ENCODE results near the gene ABTB2. TPM values are rescaled to one million over a fixed set of nuclear protein-coding genes. Genes with fewer than 3 reads are reported as not detected.
A peak's percentile ranks its signal among the peaks of the same experiment; 100 is the strongest.

The ABTB2 gene
- total and polyA plus RNA-seq, 2 donors (not counting 1 experiment from before 2014, with no cell fraction given): 1.0 to 5.8 TPM

DNA sequence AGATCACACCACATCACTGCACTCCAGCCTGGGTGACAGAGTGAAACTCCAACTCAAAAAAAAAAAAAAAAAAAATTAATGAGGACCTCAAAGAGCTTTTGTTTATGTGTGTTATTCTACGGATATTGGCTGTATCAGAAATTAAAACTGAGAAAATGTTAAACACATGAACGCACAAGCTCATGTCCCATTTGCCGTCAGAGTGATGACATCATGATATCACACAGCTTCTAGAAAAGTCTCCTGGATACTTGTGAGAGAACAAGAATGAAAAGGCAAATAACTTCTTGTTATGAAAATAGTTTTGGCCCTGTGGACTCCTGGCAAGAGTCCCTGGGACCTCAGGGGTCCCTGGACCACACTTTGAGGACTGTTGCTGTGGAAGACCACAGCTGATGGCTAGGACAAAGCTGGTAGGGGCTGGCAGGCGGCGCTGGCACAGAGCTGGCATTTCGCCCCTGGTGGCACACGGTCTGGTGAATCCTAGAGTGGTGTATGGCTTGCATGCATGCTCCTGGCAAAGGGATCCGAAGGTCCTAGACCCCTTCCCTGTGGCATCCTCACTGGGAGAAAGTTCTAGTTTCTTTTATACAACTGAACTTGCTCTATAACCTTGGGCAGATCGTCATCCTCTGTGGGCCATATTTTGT, 178.7 kb downstream of the ABTB2 start:
- Histone ChIP-seq H2AFZ (ENCODE audit: low read length) (no peak overlapping the region), H3K9ac (ENCODE audit: insufficient read depth, low read length) (no peak overlapping the region), H3K4me3 (replicated peaks in 1 of 4; ENCODE audit: control extremely low read depth in 1 of 4, insufficient read depth in 1 of 4, low read depth in 3 of 4, low read length in 4 of 4) (no peak overlapping the region), H3K4me1 (ENCODE audit: control insufficient read depth, extremely low read depth, insufficient read depth, low read length) (no peaks in the 10 kb centered on the region), H3K27me3 (ENCODE audit: control insufficient read depth, insufficient read depth, low read length) (no peaks in the 10 kb centered on the region), H4K20me1 (ENCODE audit: control insufficient read depth, extremely low read depth, insufficient read depth, low read length) (no peaks in the 10 kb centered on the region), H3K79me2 (ENCODE audit: control insufficient read depth, insufficient read depth, low read length) (no peaks in the 10 kb centered on the region), H3K27ac (ENCODE audit: insufficient read depth, low read length) (no peak overlapping the region), H3K4me2 (ENCODE audit: extremely low read depth, insufficient read depth, low read length) (no peak overlapping the region), H3K36me3 (ENCODE audit: control insufficient read depth, insufficient read depth, low read length) (no peaks in the 10 kb centered on the region), H3K9me3 (ENCODE audit: control insufficient read depth, insufficient read depth, low read depth, low read length) (no peaks in the 10 kb centered on the region)
- no peak for DNase-seq (ENCODE audit: low read depth in 2 of 2)
- TF ChIP-seq, protein P1, sequence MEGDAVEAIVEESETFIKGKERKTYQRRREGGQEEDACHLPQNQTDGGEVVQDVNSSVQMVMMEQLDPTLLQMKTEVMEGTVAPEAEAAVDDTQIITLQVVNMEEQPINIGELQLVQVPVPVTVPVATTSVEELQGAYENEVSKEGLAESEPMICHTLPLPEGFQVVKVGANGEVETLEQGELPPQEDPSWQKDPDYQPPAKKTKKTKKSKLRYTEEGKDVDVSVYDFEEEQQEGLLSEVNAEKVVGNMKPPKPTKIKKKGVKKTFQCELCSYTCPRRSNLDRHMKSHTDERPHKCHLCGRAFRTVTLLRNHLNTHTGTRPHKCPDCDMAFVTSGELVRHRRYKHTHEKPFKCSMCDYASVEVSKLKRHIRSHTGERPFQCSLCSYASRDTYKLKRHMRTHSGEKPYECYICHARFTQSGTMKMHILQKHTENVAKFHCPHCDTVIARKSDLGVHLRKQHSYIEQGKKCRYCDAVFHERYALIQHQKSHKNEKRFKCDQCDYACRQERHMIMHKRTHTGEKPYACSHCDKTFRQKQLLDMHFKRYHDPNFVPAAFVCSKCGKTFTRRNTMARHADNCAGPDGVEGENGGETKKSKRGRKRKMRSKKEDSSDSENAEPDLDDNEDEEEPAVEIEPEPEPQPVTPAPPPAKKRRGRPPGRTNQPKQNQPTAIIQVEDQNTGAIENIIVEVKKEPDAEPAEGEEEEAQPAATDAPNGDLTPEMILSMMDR (conservative IDR thresholded peaks at IDR 0.05 in 1 of 2, IDR thresholded peaks at IDR 0.05 in 1 of 2; ENCODE audit: low read depth in 1 of 2, low read length in 2 of 2): no peak
- no peak for TF ChIP-seq EZH2 (IDR thresholded peaks at IDR 0.05; ENCODE audit: low read length, missing control alignments)

DNA sequence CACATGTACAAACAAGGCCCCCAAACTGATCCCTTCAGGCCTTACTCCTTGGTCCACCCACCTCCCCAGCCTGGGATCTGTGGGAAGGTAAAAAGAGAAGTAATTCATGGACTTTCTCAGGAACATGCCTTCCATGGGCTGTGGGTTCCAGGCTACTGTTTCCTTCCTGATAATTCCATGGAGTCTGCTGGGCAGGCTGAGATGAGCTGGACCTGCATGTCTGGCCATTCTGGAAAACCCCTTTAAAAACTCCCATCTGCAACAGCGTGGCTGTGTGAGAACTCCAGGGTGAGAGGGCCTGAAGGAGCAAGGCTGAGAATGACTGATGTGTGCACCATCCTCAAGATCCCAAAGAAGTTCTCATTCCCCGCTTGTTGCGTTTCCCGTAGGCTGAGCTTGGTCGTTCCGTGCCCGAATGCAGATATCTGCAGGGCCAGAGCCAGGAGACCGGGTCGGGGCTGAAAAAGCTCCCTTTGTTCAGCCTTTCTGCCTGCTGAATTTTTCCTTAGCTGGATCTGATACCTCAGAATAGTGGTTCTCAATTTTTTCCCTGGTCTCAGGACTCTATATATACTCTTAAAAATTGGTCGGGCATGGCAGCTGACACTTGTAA, 179.5 kb downstream of the ABTB2 start:
- DNase-seq (ENCODE audit: low read depth in 2 of 2): no peak
- H4K20me1 ChIP-seq (ENCODE audit: control insufficient read depth, extremely low read depth, insufficient read depth, low read length): no peaks in the 10 kb centered on the region
- H3K27ac ChIP-seq (ENCODE audit: insufficient read depth, low read length): no peak overlapping the region

DNA sequence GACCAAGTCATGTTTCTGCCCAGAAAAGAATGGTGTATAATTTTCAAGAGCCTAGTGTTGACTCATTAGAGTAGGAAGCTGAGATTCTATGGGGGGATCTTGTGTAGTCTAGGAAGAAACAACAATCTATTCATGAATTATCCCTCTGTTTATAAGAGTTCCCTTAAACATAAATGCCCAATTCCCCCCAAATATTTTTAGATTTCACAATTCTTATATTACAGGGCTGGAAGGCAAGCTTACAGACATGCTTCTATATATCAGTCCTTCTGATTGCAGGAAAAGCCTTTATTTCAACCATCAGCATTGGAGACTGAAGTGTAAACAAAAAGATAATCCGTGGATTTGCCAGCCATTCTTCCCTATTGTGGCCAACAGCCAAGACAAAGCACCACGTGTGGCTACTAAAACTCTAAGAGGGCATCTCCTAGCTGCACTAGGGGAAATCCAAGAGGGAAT, 181.0 kb downstream of the ABTB2 start:
- H3K79me2 ChIP-seq (ENCODE audit: control insufficient read depth, insufficient read depth, low read length): no peaks in the 10 kb centered on the region
- H3K4me3 ChIP-seq (replicated peaks in 1 of 4; ENCODE audit: control extremely low read depth in 1 of 4, insufficient read depth in 1 of 4, low read depth in 3 of 4, low read length in 4 of 4): no peak overlapping the region
- no peaks in the 10 kb centered on the region for H4K20me1 ChIP-seq (ENCODE audit: control insufficient read depth, extremely low read depth, insufficient read depth, low read length)
- DNase-seq (ENCODE audit: low read depth in 2 of 2): peak in 1 of 2 donors; percentile 9
- H2AFZ ChIP-seq (ENCODE audit: low read length): no peak overlapping the region
- H3K36me3 ChIP-seq (ENCODE audit: control insufficient read depth, insufficient read depth, low read length): no peaks in the 10 kb centered on the region
- H3K27me3 ChIP-seq (ENCODE audit: control insufficient read depth, insufficient read depth, low read length): no peaks in the 10 kb centered on the region
- H3K9ac ChIP-seq (ENCODE audit: insufficient read depth, low read length): no peak overlapping the region
- no peak overlapping the region for H3K27ac ChIP-seq (ENCODE audit: insufficient read depth, low read length)
- no peak for TF ChIP-seq EZH2 (IDR thresholded peaks at IDR 0.05; ENCODE audit: low read length, missing control alignments)
- TF ChIP-seq, protein P1 (conservative IDR thresholded peaks at IDR 0.05 in 1 of 2, IDR thresholded peaks at IDR 0.05 in 1 of 2; ENCODE audit: low read depth in 1 of 2, low read length in 2 of 2): no peak
- no peaks in the 10 kb centered on the region for H3K9me3 ChIP-seq (ENCODE audit: control insufficient read depth, insufficient read depth, low read depth, low read length)
- no peaks in the 10 kb centered on the region for H3K4me1 ChIP-seq (ENCODE audit: control insufficient read depth, extremely low read depth, insufficient read depth, low read length)
- no peak overlapping the region for H3K4me2 ChIP-seq (ENCODE audit: extremely low read depth, insufficient read depth, low read length)

More for the DNA sequence above, 179.5 kb downstream of the ABTB2 start:
- H3K4me3 ChIP-seq (replicated peaks in 1 of 4; ENCODE audit: control extremely low read depth in 1 of 4, insufficient read depth in 1 of 4, low read depth in 3 of 4, low read length in 4 of 4): no peak overlapping the region
- H3K4me2 ChIP-seq (ENCODE audit: extremely low read depth, insufficient read depth, low read length): no peak overlapping the region
- no peaks in the 10 kb centered on the region for H3K36me3 ChIP-seq (ENCODE audit: control insufficient read depth, insufficient read depth, low read length)
- H3K9ac ChIP-seq (ENCODE audit: insufficient read depth, low read length): no peak overlapping the region
- H2AFZ ChIP-seq (ENCODE audit: low read length): no peak overlapping the region
- no peaks in the 10 kb centered on the region for H3K4me1 ChIP-seq (ENCODE audit: control insufficient read depth, extremely low read depth, insufficient read depth, low read length)
- H3K79me2 ChIP-seq (ENCODE audit: control insufficient read depth, insufficient read depth, low read length): no peaks in the 10 kb centered on the region
- TF ChIP-seq, protein P1 (conservative IDR thresholded peaks at IDR 0.05 in 1 of 2, IDR thresholded peaks at IDR 0.05 in 1 of 2; ENCODE audit: low read depth in 1 of 2, low read length in 2 of 2): no peak
- TF ChIP-seq EZH2 (IDR thresholded peaks at IDR 0.05; ENCODE audit: low read length, missing control alignments): no peak
- H3K27me3 ChIP-seq (ENCODE audit: control insufficient read depth, insufficient read depth, low read length): no peaks in the 10 kb centered on the region
- no peaks in the 10 kb centered on the region for H3K9me3 ChIP-seq (ENCODE audit: control insufficient read depth, insufficient read depth, low read depth, low read length)
